HG02588 (cell line): ENCODE measurements around the gene CBFA2T2.

ENCODE experiments used
- ATAC-seq: cut with Tn5 transposase; IDR thresholded peaks from one replicate; pipeline ENCODE4 v1.9.1; 2021; ENCODE audit warnings: mild to moderate bottlenecking, moderate library complexity; ENCODE audit not compliant: unreplicated experiment

Gene CBFA2T2

GRCh38 chr20:33663161-33664084 lies 173.5 kb downstream of the CBFA2T2 start:
- ATAC-seq: peak; percentile 42

- no peak for ATAC-seq
Observed at GRCh38 chr20:33664085-33664761, 174.3 kb downstream of the CBFA2T2 start.

GRCh38 chr20:33664762-33665144 lies 174.9 kb downstream of the CBFA2T2 start:
- no peak for ATAC-seq

GRCh38 chr20:33666293-33667244 lies 176.7 kb downstream of the CBFA2T2 start, which contains the start of gene ACTL10:
Gene ACTL10 (plus strand): TSS chr20:33666943. CDS start chr20:33667498, 555 bp downstream.
- peak; percentile 63 for ATAC-seq

- peak; percentile 3 for ATAC-seq
Observed at GRCh38 chr20:33667245-33667675, 177.4 kb downstream of the CBFA2T2 start.

- peak; percentile 38 for ATAC-seq
Observed at GRCh38 chr20:33667676-33668465, 178.0 kb downstream of the CBFA2T2 start.

- ATAC-seq: no peak
Observed at GRCh38 chr20:33668466-33669155, 178.7 kb downstream of the CBFA2T2 start.

GRCh38 chr20:33669224-33669623 lies 179.3 kb downstream of the CBFA2T2 start:
- no peak for ATAC-seq

GRCh38 chr20:33669873-33670640 lies 180.2 kb downstream of the CBFA2T2 start:
- ATAC-seq: no peak

GRCh38 chr20:33670715-33671499 lies 181.0 kb downstream of the CBFA2T2 start:
- ATAC-seq: no peak

GRCh38 chr20:33671573-33672288 lies 181.8 kb downstream of the CBFA2T2 start:
- no peak for ATAC-seq

GRCh38 chr20:33672426-33673113 lies 182.7 kb downstream of the CBFA2T2 start:
- ATAC-seq: no peak

GRCh38 chr20:33673114-33673409 lies 183.2 kb downstream of the CBFA2T2 start:
- no peak for ATAC-seq

GRCh38 chr20:33673410-33674293 lies 183.8 kb downstream of the CBFA2T2 start:
- no peak for ATAC-seq

- peak; percentile 72 for ATAC-seq
Observed at GRCh38 chr20:33674294-33675135, 184.6 kb downstream of the CBFA2T2 start, which contains the start of gene NECAB3. Gene NECAB3 (minus strand): TSS chr20:33674428. CDS start chr20:33674352, 76 bp downstream.
